Endothelial cell of umbilical vein (primary cell): ENCODE results near the gene RPA1. TPM values are rescaled to one million over a fixed set of nuclear protein-coding genes. Genes with fewer than 3 reads are reported as not detected.

Source experiments
- BruUV-seq: library from RNA; stranded (reverse); fragments of 400-500 nt; replicated peaks from 2 replicates; lab custom pipeline; 2021; lab: Mats Ljungman, UMichigan
- CTCF ChIA-PET: fragments of 300-600, 350-600 bp; sonication (Branson Sonifier 250); formaldehyde crosslinking; loops from one replicate; lab custom pipeline; 2021; ENCODE audit warnings: antibody characterized with exemption, inconsistent platforms; lab: Charles Lee
- POLR2A ChIA-PET: fragments of 300-600, 350-600 bp; sonication (Branson Sonifier 250); formaldehyde crosslinking; loops from one replicate; lab custom pipeline; 2021; ENCODE audit warnings: antibody characterized with exemption, inconsistent platforms; lab: Charles Lee
- DNase-seq: peaks from one replicate; pipeline ENCODE4 v3.0.0-alpha.2; 2011; ENCODE audit warnings: low read depth, low spot score
- FAIRE-seq: peaks from 2 replicates; lab custom pipeline; 2011; peaks lifted over from hg19 to GRCh38; lab: Jason Lieb, UNC
- H2AFZ ChIP-seq: 2 replicates; pipeline ENCODE4 v1.6.0; 2012; ENCODE audit warnings: low read depth, low read length, control low read depth, inconsistent platforms
- H3K27ac ChIP-seq: 2 replicates; pipeline ENCODE4 v1.5.1; 2011; ENCODE audit warnings: low read depth, mild to moderate bottlenecking, control low read depth, low read length, moderate library complexity; ENCODE audit not compliant: insufficient read depth
- H3K27me3 ChIP-seq, 2 experiments: 2 replicates each; pipeline versions ENCODE4 v1.6.0 to v1.6.1; 2011; ENCODE audit warnings: low read length in 2 of 2, mixed read lengths in 1 of 2; ENCODE audit not compliant: control insufficient read depth in 2 of 2, insufficient read depth in 2 of 2
- H3K36me3 ChIP-seq, 2 experiments: 2 replicates in 1 of 2; 3 replicates in 1 of 2; pipeline ENCODE4 v1.5.1; 2011; ENCODE audit warnings: low read length in 2 of 2, mild to moderate bottlenecking in 1 of 2, moderate library complexity in 1 of 2; ENCODE audit not compliant: control insufficient read depth in 2 of 2, insufficient read depth in 2 of 2; ENCODE audit errors: extremely low read depth in 1 of 2
- H3K4me1 ChIP-seq: 3 replicates; pipeline ENCODE4 v1.5.1; 2011; ENCODE audit warnings: mild to moderate bottlenecking, low read length; ENCODE audit not compliant: control insufficient read depth, insufficient read depth; ENCODE audit errors: extremely low read depth
- H3K4me2 ChIP-seq: 2 replicates; pipeline ENCODE4 v1.6.1; 2011; ENCODE audit warnings: low read length, control low read depth, mixed read lengths; ENCODE audit not compliant: insufficient read depth
- H3K4me3 ChIP-seq, 3 experiments: fragments of 200-600 bp in 1 of 3; sonication (generic), shearing (Covaris generic) in 1 of 3; replicated peaks in 1 of 3; 2 replicates each; pipeline ENCODE4 v1.5.1; 2011 to 2016; ENCODE audit warnings: control low read depth in 3 of 3, low read length in 3 of 3, mild to moderate bottlenecking in 2 of 3, inconsistent platforms in 1 of 3, low read depth in 1 of 3, moderate library complexity in 1 of 3; ENCODE audit not compliant: insufficient read depth in 1 of 3
- H3K79me2 ChIP-seq: 2 replicates; pipeline ENCODE4 v1.6.0; 2012; ENCODE audit warnings: low read length, inconsistent platforms; ENCODE audit not compliant: control insufficient read depth, insufficient read depth
- H3K9ac ChIP-seq: replicated peaks from 2 replicates; pipeline ENCODE3; 2011; ENCODE audit warnings: low read length, control low read depth; ENCODE audit not compliant: insufficient read depth; ENCODE audit errors: extremely low read depth
- H3K9me1 ChIP-seq: replicated peaks from 3 replicates; pipeline ENCODE4 v1.6.0; 2011; ENCODE audit warnings: mild to moderate bottlenecking, low read length; ENCODE audit not compliant: control insufficient read depth, insufficient read depth; ENCODE audit errors: extremely low read depth
- H3K9me3 ChIP-seq: replicated peaks from 2 replicates; pipeline ENCODE4 v1.5.1; 2012; ENCODE audit warnings: low read length, inconsistent platforms; ENCODE audit not compliant: control insufficient read depth, insufficient read depth
- H4K20me1 ChIP-seq: replicated peaks from 2 replicates; pipeline ENCODE3; 2011; ENCODE audit warnings: mild to moderate bottlenecking, low read length; ENCODE audit not compliant: control insufficient read depth, insufficient read depth; ENCODE audit errors: extremely low read depth
- EZH2 ChIP-seq: IDR thresholded peaks from 2 replicates; pipeline ENCODE4 v1.6.1; 2012; ENCODE audit warnings: borderline replicate concordance, low read depth, mild to moderate bottlenecking, moderate library complexity, low read length, inconsistent platforms; ENCODE audit not compliant: severe bottlenecking
- FOS ChIP-seq: IDR thresholded peaks from 2 replicates; pipeline ENCODE4 v1.6.1; 2011; ENCODE audit warnings: mild to moderate bottlenecking, low read length, moderate library complexity, borderline replicate concordance; ENCODE audit not compliant: insufficient read depth
- GATA2 ChIP-seq: IDR thresholded peaks from 2 replicates; pipeline ENCODE4 v1.7.0; 2011; ENCODE audit warnings: low read depth, mild to moderate bottlenecking, moderate library complexity, mixed read lengths, low read length; ENCODE audit not compliant: insufficient read length, insufficient read depth
- JUN ChIP-seq: IDR thresholded peaks from 2 replicates; pipeline ENCODE4 v1.6.1; 2011; ENCODE audit warnings: borderline replicate concordance, low read depth; ENCODE audit not compliant: insufficient read length, insufficient read depth
- MYC ChIP-seq: IDR thresholded peaks from one replicate; pipeline ENCODE4 v1.6.1; 2011; ENCODE audit warnings: mild to moderate bottlenecking, low read depth, low read length
- POLR2A ChIP-seq: IDR thresholded peaks from 2 replicates; pipeline ENCODE4 v1.6.1; 2012; ENCODE audit warnings: low read depth, mild to moderate bottlenecking, control low read depth, low read length
- POLR2AphosphoS5 ChIP-seq: IDR thresholded peaks from 2 replicates; pipeline ENCODE4 v1.6.1; 2012; ENCODE audit warnings: low read depth, mild to moderate bottlenecking, control low read depth, low read length, moderate library complexity; ENCODE audit not compliant: insufficient read depth
- dilution Hi-C: fragments of 300-500 bp; cut with MboI; formaldehyde crosslinking; loops from one replicate; pipeline ENCODE4 v1.15.0; 2019; ENCODE audit warnings: low sequenced_read_pairs; ENCODE audit not compliant: extremely low pct_ligation_motif_present
- intact Hi-C: fragments of 100-400 bp; cut with micrococcal nuclease; formaldehyde crosslinking; loops from one replicate; pipeline ENCODE4 v1.10.0; 2022
- polyA plus RNA-seq, 4 experiments: library from polyadenylated mRNA; depleted of rRNA in 3 of 4; stranded (reverse) in 3 of 4; unstranded in 1 of 4; fragments of >200 nt; gene quantifications; 2 replicates each; pipeline versions ENCODE4 v1.2.1 to v1.2.3, GENCODE V29; 2011 to 2012; ENCODE audit warnings: missing spikeins in 1 of 4
- total RNA-seq: library from RNA; stranded (reverse); gene quantifications from 2 replicates; pipeline ENCODE4 v1.2.3, GENCODE V29; 2021
- TF ChIP-seq, protein P1 (sequence below), 2 donors: IDR thresholded peaks; 1 replicate in 1 of 2; 2 replicates in 1 of 2; pipeline ENCODE4 v1.5.1; 2011; ENCODE audit warnings: low read length in 2 of 2, mild to moderate bottlenecking in 2 of 2, moderate library complexity in 2 of 2, control low read depth in 1 of 2, inconsistent platforms in 1 of 2, low read depth in 1 of 2; ENCODE audit not compliant: insufficient read depth in 1 of 2; ENCODE audit errors: extremely low read depth in 1 of 2
- TF ChIP-seq, protein P2 (sequence below): IDR thresholded peaks from 2 replicates; pipeline ENCODE4 v1.6.1; 2011; ENCODE audit not compliant: insufficient read depth, insufficient read length

RPA1 gene
- total and polyA plus RNA-seq, 2 donors (not counting 3 experiments of a cell fraction or from before 2014, with no cell fraction given), result 50.5 to 123 TPM

DNA sequence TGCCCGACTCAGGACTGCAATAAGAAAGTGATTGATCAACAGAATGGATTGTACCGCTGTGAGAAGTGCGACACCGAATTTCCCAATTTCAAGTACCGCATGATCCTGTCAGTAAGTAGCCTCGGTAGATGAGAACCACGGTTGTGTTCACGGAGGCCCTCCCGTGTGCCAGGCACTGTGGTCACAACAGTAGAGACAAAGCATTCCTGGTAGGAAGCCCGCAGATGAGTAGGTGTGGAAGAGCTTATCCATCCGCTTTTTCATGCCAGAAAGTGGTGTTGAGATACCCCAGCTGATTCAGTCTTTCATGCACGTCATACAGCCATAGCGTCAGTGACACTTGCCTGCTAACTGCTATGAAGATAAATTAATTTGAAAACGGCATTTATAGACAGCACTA lies 58.9 kb downstream of the RPA1 start:
- Histone ChIP-seq H4K20me1 (no peaks in the 10 kb centered on the region), H3K9ac (no peak overlapping the region), H3K9me3 (no peaks in the 10 kb centered on the region), H3K36me3 (peaks cover 7 to 23% of the 10 kb centered on the region in 2 experiments), H3K4me3 (no peak overlapping the region), H3K4me1 (no peaks in the 10 kb centered on the region), H3K79me2 (no peaks in the 10 kb centered on the region), H3K4me2 (no peak overlapping the region), H3K9me1 (no peaks in the 10 kb centered on the region), H3K27me3 (no peaks in the 10 kb centered on the region), H3K27ac (no peak overlapping the region), H2AFZ (no peak overlapping the region)
- DNase-seq, result no peak
- no peak for FAIRE-seq
- POLR2A ChIA-PET, result no interaction called here
- no TSS peak for BruUV-seq
- CTCF ChIA-PET, result interaction anchor here (0.8 to 1.6 kb wide), 3 partner anchors 13 to 138 kb away, joined by 3 read pairs; no protein-coding TSS in a partner anchor
- TF ChIP-seq JUN (no peak), POLR2A (no peak), EZH2 (no peak)
- TF ChIP-seq, protein P1, sequence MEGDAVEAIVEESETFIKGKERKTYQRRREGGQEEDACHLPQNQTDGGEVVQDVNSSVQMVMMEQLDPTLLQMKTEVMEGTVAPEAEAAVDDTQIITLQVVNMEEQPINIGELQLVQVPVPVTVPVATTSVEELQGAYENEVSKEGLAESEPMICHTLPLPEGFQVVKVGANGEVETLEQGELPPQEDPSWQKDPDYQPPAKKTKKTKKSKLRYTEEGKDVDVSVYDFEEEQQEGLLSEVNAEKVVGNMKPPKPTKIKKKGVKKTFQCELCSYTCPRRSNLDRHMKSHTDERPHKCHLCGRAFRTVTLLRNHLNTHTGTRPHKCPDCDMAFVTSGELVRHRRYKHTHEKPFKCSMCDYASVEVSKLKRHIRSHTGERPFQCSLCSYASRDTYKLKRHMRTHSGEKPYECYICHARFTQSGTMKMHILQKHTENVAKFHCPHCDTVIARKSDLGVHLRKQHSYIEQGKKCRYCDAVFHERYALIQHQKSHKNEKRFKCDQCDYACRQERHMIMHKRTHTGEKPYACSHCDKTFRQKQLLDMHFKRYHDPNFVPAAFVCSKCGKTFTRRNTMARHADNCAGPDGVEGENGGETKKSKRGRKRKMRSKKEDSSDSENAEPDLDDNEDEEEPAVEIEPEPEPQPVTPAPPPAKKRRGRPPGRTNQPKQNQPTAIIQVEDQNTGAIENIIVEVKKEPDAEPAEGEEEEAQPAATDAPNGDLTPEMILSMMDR (IDR thresholded peaks at IDR 0.05; ENCODE audit: extremely low read depth in 1 of 2, insufficient read depth in 1 of 2, low read depth in 1 of 2, low read length in 2 of 2), result no peak
- dilution Hi-C loops (no loop called here), intact Hi-C loops (no loop called here)

- Histone ChIP-seq H3K4me3 (no peak overlapping the region), H3K4me2 (no peak overlapping the region), H3K4me1 (no peaks in the 10 kb centered on the region), H3K9me3 (no peaks in the 10 kb centered on the region), H2AFZ (no peak overlapping the region), H4K20me1 (no peaks in the 10 kb centered on the region), H3K27ac (no peak overlapping the region), H3K27me3 (no peaks in the 10 kb centered on the region), H3K79me2 (no peaks in the 10 kb centered on the region), H3K9me1 (no peaks in the 10 kb centered on the region), H3K36me3 (peaks cover 6 to 16% of the 10 kb centered on the region in 2 experiments), H3K9ac (no peak overlapping the region)
- no TSS peak for BruUV-seq
- no peak for TF ChIP-seq GATA2
- TF ChIP-seq, protein P1 (IDR thresholded peaks at IDR 0.05; ENCODE audit: extremely low read depth in 1 of 2, insufficient read depth in 1 of 2, low read depth in 1 of 2, low read length in 2 of 2), result no peak
- TF ChIP-seq JUN, result no peak
- TF ChIP-seq POLR2AphosphoS5, result no peak
- TF ChIP-seq POLR2A, result no peak
- TF ChIP-seq EZH2, result no peak
- no peak for TF ChIP-seq FOS
- TF ChIP-seq MYC, result no peak
- TF ChIP-seq, protein P2, sequence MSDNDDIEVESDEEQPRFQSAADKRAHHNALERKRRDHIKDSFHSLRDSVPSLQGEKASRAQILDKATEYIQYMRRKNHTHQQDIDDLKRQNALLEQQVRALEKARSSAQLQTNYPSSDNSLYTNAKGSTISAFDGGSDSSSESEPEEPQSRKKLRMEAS, result no peak
- peak; percentile 46 for FAIRE-seq
- no peak for DNase-seq
- intact Hi-C loops (no loop called here), dilution Hi-C loops (no loop called here)
- CTCF ChIA-PET, result no interaction called here
- POLR2A ChIA-PET, result no interaction called here
Observed at GRCh38 chr17:1890758-1891450, 61.1 kb downstream of the RPA1 start.
